Measurements from ENCODE around the gene CACNB3.

GRCh38 chr12:48832321-48833060, 14.2 kb downstream of the CACNB3 start:
- TF ChIP-seq CTCF (IDR thresholded peaks at IDR 0.05; ENCODE audit: insufficient read depth, low read depth, low read length) (no peak), EZH2 (IDR thresholded peaks at IDR 0.05; ENCODE audit: insufficient read depth, low read length) (no peak)

Measured in astrocyte (in vitro differentiated cells and primary cell).